Gastroesophageal sphincter (tissue), 3 donors: ENCODE results near the gene LYZL2.

ENCODE experiments used
- EP300 ChIP-seq: sonication (generic); formaldehyde crosslinking; IDR thresholded peaks from one replicate; pipeline ENCODE4 v1.6.1; 2017; ENCODE audit warnings: antibody characterized with exemption, mild to moderate bottlenecking
- POLR2A ChIP-seq, 2 donors: fragments of 450-650 bp; IDR thresholded peaks; one replicate each; pipeline ENCODE4 v1.6.1; 2017; ENCODE audit warnings: antibody characterized with exemption in 2 of 2, mild to moderate bottlenecking in 2 of 2, moderate library complexity in 1 of 2
- TF ChIP-seq, protein P1 (sequence below), 4 experiments: fragments of 200-600 bp in 2 of 4; fragments of 450-650 bp in 2 of 4; sonication (generic) in 1 of 4; IDR thresholded peaks; one replicate each; pipeline ENCODE4 v1.5.1; 2017 to 2019; ENCODE audit warnings: antibody characterized with exemption in 4 of 4, mild to moderate bottlenecking in 2 of 4, moderate library complexity in 2 of 4

DNA sequence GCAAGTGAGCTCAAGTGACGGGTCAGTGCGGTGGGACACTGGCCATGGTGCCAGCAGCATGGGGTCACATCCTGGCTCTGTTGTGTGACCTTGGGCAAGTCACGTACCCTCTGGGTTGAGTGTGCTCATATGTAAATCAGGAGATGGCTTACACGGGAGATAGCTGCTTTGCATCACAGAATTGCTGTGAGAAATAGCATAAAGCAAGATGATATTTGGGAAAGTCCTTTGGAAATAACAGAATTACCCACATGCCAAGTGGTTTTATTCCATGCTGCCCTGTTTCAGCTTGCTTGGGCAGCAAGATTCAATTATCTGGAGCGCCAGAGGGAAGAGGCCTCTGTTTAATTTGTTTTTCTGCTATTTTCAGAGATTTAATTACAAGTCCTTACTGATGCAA, 48.9 kb downstream of the LYZL2 start:
- TF ChIP-seq EP300 = no peak
- TF ChIP-seq, protein P1, sequence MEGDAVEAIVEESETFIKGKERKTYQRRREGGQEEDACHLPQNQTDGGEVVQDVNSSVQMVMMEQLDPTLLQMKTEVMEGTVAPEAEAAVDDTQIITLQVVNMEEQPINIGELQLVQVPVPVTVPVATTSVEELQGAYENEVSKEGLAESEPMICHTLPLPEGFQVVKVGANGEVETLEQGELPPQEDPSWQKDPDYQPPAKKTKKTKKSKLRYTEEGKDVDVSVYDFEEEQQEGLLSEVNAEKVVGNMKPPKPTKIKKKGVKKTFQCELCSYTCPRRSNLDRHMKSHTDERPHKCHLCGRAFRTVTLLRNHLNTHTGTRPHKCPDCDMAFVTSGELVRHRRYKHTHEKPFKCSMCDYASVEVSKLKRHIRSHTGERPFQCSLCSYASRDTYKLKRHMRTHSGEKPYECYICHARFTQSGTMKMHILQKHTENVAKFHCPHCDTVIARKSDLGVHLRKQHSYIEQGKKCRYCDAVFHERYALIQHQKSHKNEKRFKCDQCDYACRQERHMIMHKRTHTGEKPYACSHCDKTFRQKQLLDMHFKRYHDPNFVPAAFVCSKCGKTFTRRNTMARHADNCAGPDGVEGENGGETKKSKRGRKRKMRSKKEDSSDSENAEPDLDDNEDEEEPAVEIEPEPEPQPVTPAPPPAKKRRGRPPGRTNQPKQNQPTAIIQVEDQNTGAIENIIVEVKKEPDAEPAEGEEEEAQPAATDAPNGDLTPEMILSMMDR (IDR thresholded peaks at IDR 0.05) = no peak
- no peak for TF ChIP-seq POLR2A (IDR thresholded peaks at IDR 0.05)
